Measurements from ENCODE around the gene FAM162A.

DNA sequence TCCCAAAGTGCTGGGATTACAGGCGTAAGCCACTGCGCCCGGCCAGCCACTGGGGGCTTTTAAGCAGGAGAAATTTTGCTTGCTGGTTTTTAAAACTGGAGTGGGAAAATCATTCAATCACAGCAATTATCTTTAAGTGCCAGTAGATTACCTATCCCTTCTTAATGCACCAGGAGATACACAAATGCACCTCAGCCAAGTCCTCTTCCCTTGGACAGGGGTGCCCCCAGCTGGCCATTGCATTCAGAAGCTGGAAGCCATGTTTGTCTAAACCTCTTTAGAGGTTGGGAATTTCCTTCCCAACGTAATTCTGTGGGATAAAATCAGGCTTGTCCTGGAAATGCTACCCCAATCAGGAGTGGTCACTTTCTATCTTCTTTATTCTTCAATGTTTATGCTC is 27.6 kb upstream of the FAM162A start:
- TF ChIP-seq NCOA6 (IDR thresholded peaks at IDR 0.05) (no peak), MTA1 (IDR thresholded peaks at IDR 0.05; ENCODE audit: borderline replicate concordance) (no peak), ZNF354B (CRISPR knock-in tag; IDR thresholded peaks at IDR 0.05) (no peak), POLR2AphosphoS5 (IDR thresholded peaks at IDR 0.05; ENCODE audit: control insufficient read depth, insufficient read depth, low read depth, low read length) (no peak), TEAD1 (CRISPR knock-in tag; IDR thresholded peaks at IDR 0.05) (no peak), ZBTB1 (CRISPR knock-in tag; IDR thresholded peaks at IDR 0.05; ENCODE audit: borderline replicate concordance, low read depth) (no peak), RFX1 (IDR thresholded peaks at IDR 0.05) (no peak), ZNF165 (CRISPR knock-in tag; IDR thresholded peaks at IDR 0.05; ENCODE audit: borderline replicate concordance) (no peak)
- TF ChIP-seq, protein P1, sequence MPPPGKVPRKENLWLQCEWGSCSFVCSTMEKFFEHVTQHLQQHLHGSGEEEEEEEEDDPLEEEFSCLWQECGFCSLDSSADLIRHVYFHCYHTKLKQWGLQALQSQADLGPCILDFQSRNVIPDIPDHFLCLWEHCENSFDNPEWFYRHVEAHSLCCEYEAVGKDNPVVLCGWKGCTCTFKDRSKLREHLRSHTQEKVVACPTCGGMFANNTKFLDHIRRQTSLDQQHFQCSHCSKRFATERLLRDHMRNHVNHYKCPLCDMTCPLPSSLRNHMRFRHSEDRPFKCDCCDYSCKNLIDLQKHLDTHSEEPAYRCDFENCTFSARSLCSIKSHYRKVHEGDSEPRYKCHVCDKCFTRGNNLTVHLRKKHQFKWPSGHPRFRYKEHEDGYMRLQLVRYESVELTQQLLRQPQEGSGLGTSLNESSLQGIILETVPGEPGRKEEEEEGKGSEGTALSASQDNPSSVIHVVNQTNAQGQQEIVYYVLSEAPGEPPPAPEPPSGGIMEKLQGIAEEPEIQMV (tag; conservative IDR thresholded peaks at IDR 0.05; ENCODE audit: low read depth) = no peak
- TF ChIP-seq, protein P2, sequence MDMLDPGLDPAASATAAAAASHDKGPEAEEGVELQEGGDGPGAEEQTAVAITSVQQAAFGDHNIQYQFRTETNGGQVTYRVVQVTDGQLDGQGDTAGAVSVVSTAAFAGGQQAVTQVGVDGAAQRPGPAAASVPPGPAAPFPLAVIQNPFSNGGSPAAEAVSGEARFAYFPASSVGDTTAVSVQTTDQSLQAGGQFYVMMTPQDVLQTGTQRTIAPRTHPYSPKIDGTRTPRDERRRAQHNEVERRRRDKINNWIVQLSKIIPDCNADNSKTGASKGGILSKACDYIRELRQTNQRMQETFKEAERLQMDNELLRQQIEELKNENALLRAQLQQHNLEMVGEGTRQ (CRISPR knock-in tag; IDR thresholded peaks at IDR 0.05) = no peak
- TF ChIP-seq, protein P3, sequence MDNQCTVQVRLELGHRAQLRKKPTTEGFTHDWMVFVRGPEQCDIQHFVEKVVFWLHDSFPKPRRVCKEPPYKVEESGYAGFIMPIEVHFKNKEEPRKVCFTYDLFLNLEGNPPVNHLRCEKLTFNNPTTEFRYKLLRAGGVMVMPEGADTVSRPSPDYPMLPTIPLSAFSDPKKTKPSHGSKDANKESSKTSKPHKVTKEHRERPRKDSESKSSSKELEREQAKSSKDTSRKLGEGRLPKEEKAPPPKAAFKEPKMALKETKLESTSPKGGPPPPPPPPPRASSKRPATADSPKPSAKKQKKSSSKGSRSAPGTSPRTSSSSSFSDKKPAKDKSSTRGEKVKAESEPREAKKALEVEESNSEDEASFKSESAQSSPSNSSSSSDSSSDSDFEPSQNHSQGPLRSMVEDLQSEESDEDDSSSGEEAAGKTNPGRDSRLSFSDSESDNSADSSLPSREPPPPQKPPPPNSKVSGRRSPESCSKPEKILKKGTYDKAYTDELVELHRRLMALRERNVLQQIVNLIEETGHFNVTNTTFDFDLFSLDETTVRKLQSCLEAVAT (IDR thresholded peaks at IDR 0.05) = no peak
- TF ChIP-seq, protein P4, sequence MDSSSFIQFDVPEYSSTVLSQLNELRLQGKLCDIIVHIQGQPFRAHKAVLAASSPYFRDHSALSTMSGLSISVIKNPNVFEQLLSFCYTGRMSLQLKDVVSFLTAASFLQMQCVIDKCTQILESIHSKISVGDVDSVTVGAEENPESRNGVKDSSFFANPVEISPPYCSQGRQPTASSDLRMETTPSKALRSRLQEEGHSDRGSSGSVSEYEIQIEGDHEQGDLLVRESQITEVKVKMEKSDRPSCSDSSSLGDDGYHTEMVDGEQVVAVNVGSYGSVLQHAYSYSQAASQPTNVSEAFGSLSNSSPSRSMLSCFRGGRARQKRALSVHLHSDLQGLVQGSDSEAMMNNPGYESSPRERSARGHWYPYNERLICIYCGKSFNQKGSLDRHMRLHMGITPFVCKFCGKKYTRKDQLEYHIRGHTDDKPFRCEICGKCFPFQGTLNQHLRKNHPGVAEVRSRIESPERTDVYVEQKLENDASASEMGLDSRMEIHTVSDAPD (CRISPR knock-in tag; IDR thresholded peaks at IDR 0.05) = no peak
- TF ChIP-seq, protein P5, sequence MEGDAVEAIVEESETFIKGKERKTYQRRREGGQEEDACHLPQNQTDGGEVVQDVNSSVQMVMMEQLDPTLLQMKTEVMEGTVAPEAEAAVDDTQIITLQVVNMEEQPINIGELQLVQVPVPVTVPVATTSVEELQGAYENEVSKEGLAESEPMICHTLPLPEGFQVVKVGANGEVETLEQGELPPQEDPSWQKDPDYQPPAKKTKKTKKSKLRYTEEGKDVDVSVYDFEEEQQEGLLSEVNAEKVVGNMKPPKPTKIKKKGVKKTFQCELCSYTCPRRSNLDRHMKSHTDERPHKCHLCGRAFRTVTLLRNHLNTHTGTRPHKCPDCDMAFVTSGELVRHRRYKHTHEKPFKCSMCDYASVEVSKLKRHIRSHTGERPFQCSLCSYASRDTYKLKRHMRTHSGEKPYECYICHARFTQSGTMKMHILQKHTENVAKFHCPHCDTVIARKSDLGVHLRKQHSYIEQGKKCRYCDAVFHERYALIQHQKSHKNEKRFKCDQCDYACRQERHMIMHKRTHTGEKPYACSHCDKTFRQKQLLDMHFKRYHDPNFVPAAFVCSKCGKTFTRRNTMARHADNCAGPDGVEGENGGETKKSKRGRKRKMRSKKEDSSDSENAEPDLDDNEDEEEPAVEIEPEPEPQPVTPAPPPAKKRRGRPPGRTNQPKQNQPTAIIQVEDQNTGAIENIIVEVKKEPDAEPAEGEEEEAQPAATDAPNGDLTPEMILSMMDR (IDR thresholded peaks at IDR 0.05 in 2 of 3, conservative IDR thresholded peaks at IDR 0.05 in 1 of 3; ENCODE audit: insufficient read depth in 2 of 3, low read depth in 1 of 3, low read length in 3 of 3) = peak; percentile 59 to 68 (median 62)

Measured in K562 (cell line).